ENCODE results near the gene MRTO4.
A peak's percentile ranks its signal among the peaks of the same experiment; 100 is the strongest.
"Not testable (repeated sequence)": the region's sequence is repeated elsewhere in the genome, so short reads cannot be mapped to it uniquely, and the experiment has no call there.

The MRTO4 gene

DNA sequence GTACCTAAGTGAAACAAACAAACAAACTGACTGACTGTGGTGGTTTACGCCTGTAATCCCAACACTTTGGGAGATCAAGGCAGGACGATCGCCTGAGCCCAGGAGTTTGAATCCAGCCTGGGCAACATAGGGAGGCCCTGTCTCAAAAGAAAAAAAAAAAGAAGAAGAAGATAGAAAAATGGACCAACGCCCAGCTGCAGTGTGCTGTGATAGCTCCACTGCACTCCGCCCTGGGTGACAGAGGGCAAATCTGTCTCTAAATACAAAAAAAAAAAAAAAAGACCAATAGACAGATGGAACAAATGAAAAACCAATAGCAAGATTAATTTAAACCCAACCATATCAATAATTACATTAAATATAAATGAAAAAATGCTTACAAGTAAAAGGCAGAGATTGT is 23.0 kb downstream of the MRTO4 start:
- H3K4me1 Mint-ChIP-seq = peaks cover 6% of the 10 kb centered on the region
- H3K4me3 Mint-ChIP-seq = no peak overlapping the region
- no peak for ATAC-seq
- no peak overlapping the region for H3K27ac Mint-ChIP-seq
- H3K36me3 Mint-ChIP-seq = no peaks in the 10 kb centered on the region
- no peak for DNase-seq (ENCODE audit: low spot score in 2 of 2)
- H3K9me3 Mint-ChIP-seq = no peaks in the 10 kb centered on the region

DNA sequence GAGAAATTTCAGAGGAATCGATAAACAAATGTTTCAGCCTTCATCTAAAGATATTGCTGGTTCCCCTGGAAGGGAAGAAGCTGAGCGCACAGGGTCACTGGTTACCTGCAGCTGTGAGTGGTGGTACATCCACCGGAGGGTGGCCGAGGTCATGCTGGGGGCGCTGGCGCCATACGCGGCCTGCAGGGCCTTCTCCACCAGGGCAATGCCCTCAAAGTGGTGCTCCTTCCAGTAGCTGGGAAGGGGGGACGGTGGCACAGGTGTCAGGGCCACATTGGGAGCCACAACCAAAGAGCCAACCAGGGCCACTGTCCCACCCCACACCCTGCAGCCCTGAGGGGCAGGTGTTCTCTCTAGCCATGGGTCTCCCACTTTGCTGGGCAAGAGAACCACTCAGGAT is 32.3 kb downstream of the MRTO4 start:
- ATAC-seq = no peak

DNA sequence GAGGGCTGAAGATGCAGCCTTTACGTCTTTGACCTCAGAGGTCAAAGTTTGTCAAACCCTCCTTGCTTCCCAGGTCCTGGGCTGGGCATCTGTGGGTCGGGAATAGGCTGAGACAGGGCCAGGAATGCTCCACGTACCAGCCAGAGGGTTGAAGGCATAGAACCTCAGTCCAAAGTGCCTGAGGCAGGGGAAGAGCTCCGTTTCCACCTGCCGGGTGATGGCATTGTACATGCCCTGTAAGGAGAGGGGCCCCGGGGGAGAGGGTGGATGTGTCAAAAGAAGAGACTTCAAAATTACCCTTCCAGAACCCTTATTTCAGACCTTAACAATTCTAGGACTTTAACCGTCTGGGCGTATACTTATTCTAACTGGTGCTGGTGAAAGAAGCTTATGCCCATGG is 33.3 kb downstream of the MRTO4 start:
- Mint-ChIP-seq H3K27ac (no peak overlapping the region), H3K4me1 (peaks cover 12% of the 10 kb centered on the region), H3K4me3 (no peak overlapping the region), H3K36me3 (no peaks in the 10 kb centered on the region), H3K9me3 (no peaks in the 10 kb centered on the region)
- no peak for DNase-seq (ENCODE audit: low spot score in 2 of 2)
- no peak for ATAC-seq

More for the DNA sequence above, 32.3 kb downstream of the MRTO4 start:
- Mint-ChIP-seq H3K4me3 (no peak overlapping the region), H3K4me1 (peaks cover 7% of the 10 kb centered on the region), H3K9me3 (no peaks in the 10 kb centered on the region), H3K27ac (no peak overlapping the region), H3K36me3 (no peaks in the 10 kb centered on the region)
- DNase-seq (ENCODE audit: low spot score in 2 of 2) = no peak

DNA sequence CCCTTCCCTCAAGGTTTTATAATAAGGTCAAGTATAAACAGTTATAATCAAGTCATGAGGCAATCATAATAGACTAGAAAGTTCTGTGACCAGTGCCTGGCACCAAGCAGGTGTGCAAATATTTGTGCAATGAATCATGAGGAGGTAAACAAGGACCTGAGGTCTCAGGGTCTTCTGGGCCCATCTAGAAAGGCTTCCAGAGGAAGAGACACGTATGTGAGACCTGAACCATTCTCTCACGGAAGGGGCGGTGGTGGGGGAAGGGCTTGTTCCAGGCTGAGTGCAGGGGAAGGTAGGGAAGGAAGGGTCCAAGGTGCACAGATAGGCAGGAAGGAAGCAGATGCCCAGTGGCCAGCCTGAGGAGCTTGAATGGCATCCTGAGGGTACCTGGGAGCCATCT is 33.8 kb downstream of the MRTO4 start:
- H3K9me3 Mint-ChIP-seq; H3K4me3 Mint-ChIP-seq; H3K36me3 Mint-ChIP-seq; ATAC-seq; H3K27ac Mint-ChIP-seq; DNase-seq (ENCODE audit: low spot score in 2 of 2): not testable (repeated sequence)
- peaks cover 12% of the 10 kb centered on the region for H3K4me1 Mint-ChIP-seq

DNA sequence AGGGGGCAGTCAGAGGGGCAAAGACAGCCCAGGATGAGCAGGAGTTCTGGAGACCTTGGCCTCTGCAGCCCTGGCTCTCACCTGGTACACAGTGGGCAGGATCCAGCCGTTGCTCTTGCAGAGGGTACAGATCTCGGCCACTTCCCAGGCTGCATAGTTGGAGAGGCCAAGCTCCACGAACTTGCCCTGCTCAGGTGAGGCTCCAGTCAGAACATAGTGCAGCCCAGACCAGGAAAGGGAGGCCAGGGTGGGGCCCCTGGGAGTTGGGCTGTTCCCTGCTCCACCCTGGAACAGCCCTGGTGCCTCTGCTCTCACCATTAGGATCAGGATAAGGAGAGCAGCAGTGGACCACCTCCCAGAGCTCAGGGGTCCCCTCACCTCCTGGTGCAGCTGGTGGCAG is 34.2 kb downstream of the MRTO4 start:
- H3K27ac Mint-ChIP-seq, H3K4me3 Mint-ChIP-seq, H3K36me3 Mint-ChIP-seq: not testable (repeated sequence)

DNA sequence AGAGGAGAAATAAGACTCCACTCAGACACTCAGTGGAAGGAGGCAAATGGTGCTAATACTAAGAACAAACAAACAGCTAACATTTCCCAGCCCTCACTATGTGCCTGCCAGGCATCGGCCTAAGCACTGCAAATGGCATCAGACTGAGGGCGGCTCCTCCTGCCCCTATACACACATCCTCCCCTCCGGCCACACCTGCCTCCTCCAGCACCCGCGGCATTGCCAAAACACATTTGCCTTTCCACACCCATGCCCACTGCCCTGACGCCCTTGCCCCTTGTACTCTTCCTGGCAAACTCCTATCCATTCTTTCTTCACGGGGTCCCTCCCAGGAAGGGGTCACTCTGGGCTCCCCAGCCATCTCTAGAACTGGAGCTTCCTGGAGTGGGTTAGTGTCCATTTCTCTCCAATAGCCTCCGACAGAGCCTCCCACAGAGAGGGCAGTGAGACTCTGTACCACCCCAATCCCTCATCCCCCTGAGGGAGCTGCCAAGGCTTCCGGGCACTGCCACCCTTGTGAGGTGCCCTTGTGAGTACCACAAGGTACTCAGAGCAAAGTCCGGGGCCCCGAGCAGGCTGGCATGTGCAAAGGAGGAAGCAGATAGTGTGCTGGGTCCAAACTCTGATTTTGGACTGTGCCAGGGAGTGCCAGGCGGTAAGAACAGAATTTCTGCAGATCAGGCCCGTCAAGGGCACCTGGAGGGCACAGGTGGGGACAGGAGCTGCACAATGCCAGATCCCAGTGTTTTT is 36.0 kb downstream of the MRTO4 start:
- no peaks in the 10 kb centered on the region for H3K9me3 Mint-ChIP-seq
- H3K36me3 Mint-ChIP-seq = no peaks in the 10 kb centered on the region
- H3K4me3 Mint-ChIP-seq = peak overlapping the region; percentile 65
- peaks cover 12% of the 10 kb centered on the region for H3K4me1 Mint-ChIP-seq
- DNase-seq (ENCODE audit: low spot score in 2 of 2) (no peak), ATAC-seq (no peak)
- no peak overlapping the region for H3K27ac Mint-ChIP-seq

More for the DNA sequence above, 34.2 kb downstream of the MRTO4 start:
- H3K4me1 Mint-ChIP-seq = peaks cover 12% of the 10 kb centered on the region
- not testable (repeated sequence) for ATAC-seq; H3K9me3 Mint-ChIP-seq; DNase-seq (ENCODE audit: low spot score in 2 of 2)

DNA sequence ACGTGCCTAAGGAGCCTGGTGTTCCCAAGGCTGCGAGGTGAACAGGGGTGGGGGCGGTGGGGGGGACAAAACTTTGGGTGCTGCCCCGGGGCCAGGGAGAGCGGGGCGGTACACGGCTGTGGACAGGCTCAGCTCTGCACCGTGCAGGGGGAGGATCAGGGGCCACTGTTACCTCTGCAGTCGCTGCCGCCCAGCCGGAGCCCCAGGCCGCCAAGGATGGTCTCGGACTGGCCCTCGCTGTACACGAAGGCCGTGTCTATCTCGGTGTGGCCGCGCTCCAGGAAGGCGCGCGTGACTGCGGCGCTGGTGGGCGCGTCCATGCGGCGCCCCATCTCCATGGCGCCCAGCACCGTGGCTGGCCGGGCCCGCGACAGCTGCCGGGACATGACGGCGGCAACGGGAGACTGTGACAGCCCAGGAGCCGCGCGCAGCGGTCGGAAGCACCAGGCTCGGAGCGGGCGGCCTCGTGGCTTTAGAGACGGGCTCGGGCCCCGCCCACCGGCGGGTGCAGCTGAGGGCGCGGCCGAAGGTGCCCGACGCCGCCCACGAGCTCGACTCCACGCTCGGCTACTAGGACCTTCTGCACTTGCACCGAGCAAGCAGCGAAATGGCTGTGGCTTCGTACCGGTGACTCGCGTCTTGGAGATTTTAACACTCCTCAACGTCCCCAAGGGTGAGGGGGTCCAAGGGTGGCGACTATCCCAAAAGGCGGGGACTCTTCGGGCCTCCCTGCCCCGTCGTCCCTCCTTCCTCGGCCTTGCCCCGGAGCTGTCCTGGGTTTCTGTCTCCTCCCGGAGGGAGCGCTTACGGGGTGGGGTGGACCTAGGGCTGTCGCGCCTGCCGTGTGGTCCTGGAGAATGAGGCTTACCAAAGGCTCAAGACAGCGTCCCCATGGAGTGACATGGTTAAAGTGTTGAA is 37.0 kb downstream of the MRTO4 start, which contains the start of gene AKR7A3:
TSS of gene AKR7A3 (minus strand) at position 447 of the 918 bp plus-strand sequence. CDS start at position 386, 61 bp downstream.
- H3K27ac Mint-ChIP-seq, H3K9me3 Mint-ChIP-seq, H3K36me3 Mint-ChIP-seq: not testable (repeated sequence)
- Mint-ChIP-seq H3K4me3 (peak within 1 kb of the TSS; percentile 65), H3K4me1 (peaks cover 12% of the 10 kb centered on the region)
- DNase-seq (ENCODE audit: low spot score in 2 of 2) = peak; percentile 42 to 59
- ATAC-seq = peak; percentile 96

DNA sequence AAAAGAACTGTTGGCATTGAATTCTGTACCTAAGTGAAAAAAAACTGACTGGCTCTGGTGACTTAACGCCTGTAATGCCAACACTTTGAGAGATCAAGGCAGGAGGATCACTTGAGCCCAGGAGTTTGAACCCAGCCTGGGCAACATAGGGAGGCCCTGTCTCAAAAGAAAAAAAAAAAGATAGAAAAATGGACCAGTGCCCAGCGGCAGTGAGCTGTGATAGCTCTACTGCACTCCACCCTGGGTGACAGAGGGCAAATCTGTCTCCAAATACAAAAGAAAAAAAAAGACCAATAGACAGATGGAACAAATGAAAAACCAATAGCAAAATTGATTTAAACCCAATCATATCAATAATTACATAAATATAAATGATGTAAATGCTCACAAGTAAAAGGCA is 37.6 kb downstream of the MRTO4 start:
- Mint-ChIP-seq H3K9me3 (peaks cover 2% of the 10 kb centered on the region), H3K27ac (no peak overlapping the region), H3K36me3 (no peaks in the 10 kb centered on the region), H3K4me3 (peak overlapping the region; percentile 65), H3K4me1 (peaks cover 12% of the 10 kb centered on the region)
- no peak for DNase-seq (ENCODE audit: low spot score in 2 of 2)
- ATAC-seq = no peak

DNA sequence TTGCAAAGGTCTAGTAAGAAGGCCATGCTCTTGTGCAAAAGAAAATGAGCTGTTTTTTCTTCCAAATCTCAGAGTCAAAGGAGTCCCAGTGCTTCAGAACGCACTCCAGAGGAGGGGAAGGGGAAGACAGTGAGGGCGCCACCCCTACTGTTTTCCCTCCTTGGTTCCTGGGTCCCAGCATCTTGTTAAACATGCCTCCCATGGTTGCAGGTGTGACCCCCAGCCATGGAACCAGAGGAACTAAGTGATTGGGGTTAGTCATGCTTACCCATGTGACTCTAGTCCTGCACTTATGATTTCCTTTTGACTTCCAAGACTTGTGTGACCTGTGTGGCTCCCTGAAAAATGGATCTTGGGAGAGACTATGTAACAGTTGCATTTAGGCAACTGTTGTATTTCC is 43.0 kb downstream of the MRTO4 start:
- Mint-ChIP-seq H3K4me3 (no peak overlapping the region), H3K4me1 (no peaks in the 10 kb centered on the region), H3K9me3 (peaks cover 14% of the 10 kb centered on the region), H3K36me3 (no peaks in the 10 kb centered on the region), H3K27ac (no peak overlapping the region)
- DNase-seq (ENCODE audit: low spot score in 2 of 2) = no peak
- no peak for ATAC-seq

DNA sequence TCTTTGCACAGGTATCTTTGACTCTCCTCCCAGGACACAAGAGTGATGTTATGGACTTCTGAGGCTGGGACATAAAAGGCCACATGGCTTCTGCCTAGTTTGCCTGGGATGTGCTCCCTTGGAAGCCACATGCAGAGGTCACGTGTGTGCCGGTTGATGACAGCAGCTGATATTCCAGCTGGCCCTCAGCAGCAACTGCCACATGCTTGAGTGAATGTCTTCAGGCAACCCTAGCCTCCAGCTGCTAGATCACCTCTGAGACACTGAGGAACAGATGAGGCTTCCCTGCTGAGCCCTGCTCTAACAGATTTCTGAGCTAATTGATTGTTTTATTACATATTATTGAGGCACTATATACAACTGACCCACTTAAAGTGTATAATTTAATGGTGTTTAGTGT is 48.6 kb downstream of the MRTO4 start:
- Mint-ChIP-seq H3K9me3 (peaks cover 5% of the 10 kb centered on the region), H3K4me1 (no peaks in the 10 kb centered on the region)
- ATAC-seq = no peak

DNA sequence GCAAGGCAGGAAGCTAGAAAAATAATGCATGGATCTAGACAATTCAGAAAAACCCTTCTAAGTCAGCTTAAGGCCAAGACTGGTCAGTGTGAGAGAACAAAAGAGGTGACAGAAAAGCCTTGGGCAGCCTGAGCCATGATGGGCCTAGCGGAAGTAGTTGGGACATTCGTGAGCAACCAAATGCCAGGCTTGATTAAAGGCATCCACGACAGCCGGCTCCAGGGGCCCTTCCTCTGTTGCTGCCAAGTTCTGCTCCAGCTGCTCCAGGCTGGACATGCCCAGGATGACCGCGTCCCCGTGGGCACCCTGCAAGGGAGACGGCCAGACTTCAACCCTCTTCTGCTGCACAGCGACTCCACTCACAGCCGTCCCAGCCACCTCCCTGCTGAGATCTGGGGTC is 52.5 kb downstream of the MRTO4 start:
- Mint-ChIP-seq H3K27ac (peak overlapping the region; percentile 68), H3K36me3 (peaks cover 54% of the 10 kb centered on the region)
- not testable (repeated sequence) for H3K4me3 Mint-ChIP-seq; ATAC-seq; DNase-seq (ENCODE audit: low spot score in 2 of 2); H3K4me1 Mint-ChIP-seq; H3K9me3 Mint-ChIP-seq

More for the DNA sequence above, 48.6 kb downstream of the MRTO4 start:
- DNase-seq (ENCODE audit: low spot score in 2 of 2) = no peak
- no peak overlapping the region for H3K27ac Mint-ChIP-seq
- no peak overlapping the region for H3K4me3 Mint-ChIP-seq
- H3K36me3 Mint-ChIP-seq = peaks cover 19% of the 10 kb centered on the region

DNA sequence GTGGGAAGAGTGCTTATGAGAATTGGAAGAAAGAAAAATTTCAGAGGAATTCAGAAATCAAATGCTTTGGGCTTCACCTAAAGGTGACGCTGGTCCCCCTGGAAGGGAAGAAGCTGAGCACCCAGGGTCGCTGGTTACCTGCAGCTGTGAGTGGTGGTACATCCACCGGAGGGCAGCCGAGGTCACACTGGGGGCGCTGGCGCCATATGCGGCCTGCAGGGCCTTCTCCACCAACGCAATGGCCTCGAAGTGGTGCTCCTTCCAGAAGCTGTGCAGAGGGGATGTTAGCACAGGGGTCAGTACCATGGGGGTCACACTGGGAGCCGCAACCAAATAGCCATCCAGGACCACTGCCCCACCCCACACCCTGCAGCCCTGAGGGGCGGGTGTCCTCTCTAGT is 54.3 kb downstream of the MRTO4 start:
- no peaks in the 10 kb centered on the region for H3K9me3 Mint-ChIP-seq
- peaks cover 55% of the 10 kb centered on the region for H3K36me3 Mint-ChIP-seq
- no peak overlapping the region for H3K27ac Mint-ChIP-seq
- no peak for DNase-seq (ENCODE audit: low spot score in 2 of 2)
- ATAC-seq = no peak
- peaks cover 16% of the 10 kb centered on the region for H3K4me1 Mint-ChIP-seq
- H3K4me3 Mint-ChIP-seq = no peak overlapping the region

DNA sequence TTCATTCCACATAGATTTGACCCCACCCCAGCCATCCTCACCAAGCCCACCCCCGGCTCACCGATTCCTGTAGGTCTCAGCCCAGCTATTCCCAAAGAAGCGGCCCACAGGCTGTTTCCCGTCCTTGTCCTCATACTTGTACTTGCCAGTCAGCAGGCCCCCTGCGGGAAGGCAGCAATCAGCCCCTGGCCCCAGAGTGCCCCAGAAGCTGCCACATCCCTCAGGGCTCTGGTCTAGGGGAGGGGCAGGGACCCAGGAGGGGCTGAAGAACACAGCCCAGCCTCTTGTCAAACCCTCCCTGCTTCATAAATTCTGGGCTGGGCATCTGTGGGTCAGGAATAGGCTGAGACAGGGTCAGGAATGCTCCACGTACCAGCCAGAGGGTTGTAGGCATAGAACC is 55.3 kb downstream of the MRTO4 start:
- no peak overlapping the region for H3K27ac Mint-ChIP-seq
- peaks cover 23% of the 10 kb centered on the region for H3K4me1 Mint-ChIP-seq
- no peak for ATAC-seq
- peaks cover 55% of the 10 kb centered on the region for H3K36me3 Mint-ChIP-seq
- no peak for DNase-seq (ENCODE audit: low spot score in 2 of 2)
- no peak overlapping the region for H3K4me3 Mint-ChIP-seq
- H3K9me3 Mint-ChIP-seq = no peaks in the 10 kb centered on the region

DNA sequence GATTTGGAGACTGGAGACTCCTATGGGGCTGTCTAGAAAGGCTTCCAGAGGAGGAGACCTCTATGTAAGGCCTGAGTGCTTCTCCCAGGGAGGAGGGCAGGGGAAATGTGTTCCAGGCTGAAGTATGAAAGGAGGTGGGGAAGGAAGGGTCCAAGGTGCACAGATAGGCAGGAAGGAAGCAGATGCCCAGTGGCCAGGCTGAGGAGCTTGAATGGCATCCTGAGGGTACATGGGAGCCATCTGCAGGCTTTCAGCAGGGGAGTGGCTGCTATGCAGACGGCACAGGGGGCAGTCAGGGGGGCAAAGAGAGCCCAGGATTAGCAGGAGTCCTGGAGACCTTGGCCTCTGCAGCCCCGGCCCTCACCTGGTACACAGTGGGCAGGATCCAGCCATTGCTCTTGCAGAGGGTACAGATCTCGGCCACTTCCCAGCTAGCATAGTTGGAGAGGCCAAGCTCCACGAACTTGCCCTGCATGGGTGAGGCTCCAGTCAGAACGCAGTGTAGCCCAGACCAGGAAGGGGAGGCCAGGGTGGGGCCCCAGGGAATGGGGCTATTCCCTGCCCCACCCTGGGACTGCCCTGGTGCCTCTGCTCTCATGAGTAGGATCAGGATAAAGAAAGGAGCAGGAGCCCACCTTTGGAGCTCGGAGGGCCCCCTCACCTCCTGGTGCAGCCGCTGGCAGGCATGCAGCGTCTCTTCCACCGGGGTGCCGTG is 56.3 kb downstream of the MRTO4 start:
- Mint-ChIP-seq H3K27ac (no peak overlapping the region), H3K4me3 (no peak overlapping the region), H3K4me1 (peaks cover 28% of the 10 kb centered on the region), H3K36me3 (peaks cover 55% of the 10 kb centered on the region), H3K9me3 (no peaks in the 10 kb centered on the region)
- no peak for ATAC-seq
- DNase-seq (ENCODE audit: low spot score in 2 of 2) = no peak

DNA sequence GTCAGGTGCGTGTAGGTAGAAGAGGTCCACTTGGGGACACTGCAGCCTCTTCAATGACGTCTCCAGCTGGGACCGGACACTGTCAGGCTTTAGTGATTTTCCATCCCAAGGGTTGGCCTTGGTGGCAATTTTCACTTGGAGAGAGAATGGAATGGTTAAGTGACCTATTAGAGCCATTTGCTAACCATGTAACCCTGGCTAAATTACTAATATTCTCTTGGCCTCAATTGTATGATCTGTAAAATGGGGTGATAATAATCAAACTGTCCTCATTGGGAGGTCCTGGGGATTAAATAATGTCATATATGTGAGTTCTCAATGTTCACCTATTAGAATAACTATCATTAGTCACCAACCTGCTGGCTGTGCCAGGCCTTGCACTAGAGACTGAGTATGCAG is 56.9 kb downstream of the MRTO4 start:
- DNase-seq (ENCODE audit: low spot score in 2 of 2) (no peak), ATAC-seq (no peak)
- Mint-ChIP-seq H3K4me1 (peaks cover 33% of the 10 kb centered on the region), H3K27ac (no peak overlapping the region), H3K9me3 (no peaks in the 10 kb centered on the region), H3K36me3 (peaks cover 50% of the 10 kb centered on the region), H3K4me3 (no peak overlapping the region)

Data from stimulated activated effector memory CD8-positive, alpha-beta T cell treated with anti-CD3 and anti-CD28 coated beads, Interleukin-12 subunit alpha, Interleukin-12 subunit beta, amount 100 ng/mL, for 72 hours (primary cell).